ENCODE measurements around the gene GPRC5B.

GPRC5B gene

GRCh38 chr16:19841184-19841583 lies 43.5 kb downstream of the GPRC5B start:
- no peak for TF ChIP-seq CTCF (IDR thresholded peaks at IDR 0.05)

- no peak for TF ChIP-seq CTCF (IDR thresholded peaks at IDR 0.05)
Observed at GRCh38 chr16:19840524-19841110, 44.0 kb downstream of the GPRC5B start.

- no peak for TF ChIP-seq CTCF (IDR thresholded peaks at IDR 0.05)
Observed at GRCh38 chr16:19837984-19838707, 46.5 kb downstream of the GPRC5B start.

GRCh38 chr16:19837331-19837980 lies 47.2 kb downstream of the GPRC5B start:
- no peak for TF ChIP-seq CTCF (IDR thresholded peaks at IDR 0.05)

- TF ChIP-seq CTCF (IDR thresholded peaks at IDR 0.05) = no peak
Observed at GRCh38 chr16:19835968-19836421, 48.7 kb downstream of the GPRC5B start.

GRCh38 chr16:19835196-19835595 lies 49.5 kb downstream of the GPRC5B start:
- TF ChIP-seq CTCF (IDR thresholded peaks at IDR 0.05) = no peak

- no peak for TF ChIP-seq CTCF (IDR thresholded peaks at IDR 0.05)
Observed at GRCh38 chr16:19833581-19833980, 51.1 kb downstream of the GPRC5B start.

Measured in LNCAP (cell line).